T-helper 1 cell treated with Interleukin-12 subunit alpha and Interleukin-12 subunit beta and Interleukin-4 antibody, amounts not matched to agents 30 μg/mL and 1 μg/mL, for 36 hours (primary cell): Measurements from ENCODE around the gene MACO1.
A peak's percentile ranks its signal among the peaks of the same experiment; 100 is the strongest.

Experiments
- H3K27ac Mint-ChIP-seq: one replicate; pipeline ENCODE4 v1.8.0; 2021; ENCODE audit warnings: mild to moderate bottlenecking, mixed read lengths
- H3K27me3 Mint-ChIP-seq: one replicate; pipeline ENCODE4 v1.8.0; 2021; ENCODE audit warnings: low read depth, mixed read lengths
- H3K36me3 Mint-ChIP-seq: one replicate; pipeline ENCODE4 v1.8.0; 2021; ENCODE audit warnings: low read depth, mixed read lengths
- H3K4me1 Mint-ChIP-seq: one replicate; pipeline ENCODE4 v1.8.0; 2021; ENCODE audit warnings: low read depth, mixed read lengths
- H3K4me3 Mint-ChIP-seq: one replicate; pipeline ENCODE4 v1.8.0; 2021; ENCODE audit warnings: mild to moderate bottlenecking, moderate library complexity, mixed read lengths
- H3K9me3 Mint-ChIP-seq: one replicate; pipeline ENCODE4 v1.8.0; 2021; ENCODE audit warnings: mixed read lengths

Gene MACO1

DNA sequence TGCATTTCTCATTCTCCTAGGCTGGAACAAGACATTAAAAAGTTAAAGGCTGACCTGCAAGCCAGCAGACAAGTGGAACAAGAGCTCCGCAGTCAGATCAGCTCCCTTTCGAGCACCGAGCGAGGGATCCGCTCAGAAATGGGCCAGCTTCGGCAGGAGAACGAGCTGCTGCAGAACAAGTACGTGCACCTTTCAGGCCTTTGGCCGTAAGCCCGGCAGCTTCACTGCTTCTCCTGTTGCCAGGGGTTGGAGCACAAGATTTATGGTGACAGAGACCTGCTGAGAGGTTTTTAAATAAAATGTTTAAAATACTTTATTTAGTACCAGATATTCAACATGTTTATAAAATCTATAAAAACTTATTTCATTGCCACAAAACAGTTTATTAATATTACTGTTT, 53.4 kb downstream of the MACO1 start:
- no peaks in the 10 kb centered on the region for H3K9me3 Mint-ChIP-seq
- no peak overlapping the region for H3K27ac Mint-ChIP-seq
- peaks cover 7% of the 10 kb centered on the region for H3K4me1 Mint-ChIP-seq
- H3K4me3 Mint-ChIP-seq, result no peak overlapping the region
- no peaks in the 10 kb centered on the region for H3K27me3 Mint-ChIP-seq
- H3K36me3 Mint-ChIP-seq, result peaks cover 25% of the 10 kb centered on the region

- Mint-ChIP-seq H3K27ac (no peak overlapping the region), H3K4me1 (peaks cover 7% of the 10 kb centered on the region), H3K9me3 (no peaks in the 10 kb centered on the region), H3K27me3 (no peaks in the 10 kb centered on the region), H3K36me3 (peaks cover 30% of the 10 kb centered on the region), H3K4me3 (no peak overlapping the region)
Observed at GRCh38 chr1:25484533-25484932, 53.8 kb downstream of the MACO1 start.

GRCh38 chr1:25485536-25486411, 55.1 kb downstream of the MACO1 start:
- Mint-ChIP-seq H3K36me3 (peaks cover 37% of the 10 kb centered on the region), H3K27ac (no peak overlapping the region)

GRCh38 chr1:25486602-25487001, 55.9 kb downstream of the MACO1 start:
- Mint-ChIP-seq H3K4me3 (no peak overlapping the region), H3K4me1 (peaks cover 6% of the 10 kb centered on the region), H3K27me3 (no peaks in the 10 kb centered on the region), H3K27ac (no peak overlapping the region), H3K9me3 (no peaks in the 10 kb centered on the region), H3K36me3 (peaks cover 38% of the 10 kb centered on the region)

More at GRCh38 chr1:25485536-25486411, 55.1 kb downstream of the MACO1 start:
- Mint-ChIP-seq H3K4me3 (no peak overlapping the region), H3K27me3 (no peaks in the 10 kb centered on the region), H3K9me3 (no peaks in the 10 kb centered on the region), H3K4me1 (peaks cover 7% of the 10 kb centered on the region)

DNA sequence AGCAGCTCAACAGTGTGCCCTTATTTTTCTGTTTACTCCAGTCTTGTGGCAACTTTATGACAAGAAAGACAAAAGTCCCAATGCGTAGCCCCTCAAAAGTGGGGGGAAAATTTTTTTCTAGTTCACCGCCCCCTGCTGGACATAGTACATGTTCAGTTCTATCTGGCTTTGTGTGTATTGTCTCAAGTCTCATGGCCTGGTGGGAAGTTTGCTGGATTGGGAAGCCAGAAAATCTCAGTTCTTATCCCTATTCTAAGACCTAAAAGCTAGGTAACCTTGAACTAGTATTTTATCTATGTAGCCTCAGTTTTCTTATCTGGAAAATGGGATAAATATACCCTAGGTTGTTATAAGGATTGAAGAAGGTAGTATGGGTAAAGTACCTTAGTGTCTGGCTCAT, 56.9 kb downstream of the MACO1 start:
- no peaks in the 10 kb centered on the region for H3K4me1 Mint-ChIP-seq
- H3K4me3 Mint-ChIP-seq, result no peak overlapping the region
- no peaks in the 10 kb centered on the region for H3K9me3 Mint-ChIP-seq
- H3K36me3 Mint-ChIP-seq, result peaks cover 47% of the 10 kb centered on the region
- no peak overlapping the region for H3K27ac Mint-ChIP-seq
- H3K27me3 Mint-ChIP-seq, result no peaks in the 10 kb centered on the region

DNA sequence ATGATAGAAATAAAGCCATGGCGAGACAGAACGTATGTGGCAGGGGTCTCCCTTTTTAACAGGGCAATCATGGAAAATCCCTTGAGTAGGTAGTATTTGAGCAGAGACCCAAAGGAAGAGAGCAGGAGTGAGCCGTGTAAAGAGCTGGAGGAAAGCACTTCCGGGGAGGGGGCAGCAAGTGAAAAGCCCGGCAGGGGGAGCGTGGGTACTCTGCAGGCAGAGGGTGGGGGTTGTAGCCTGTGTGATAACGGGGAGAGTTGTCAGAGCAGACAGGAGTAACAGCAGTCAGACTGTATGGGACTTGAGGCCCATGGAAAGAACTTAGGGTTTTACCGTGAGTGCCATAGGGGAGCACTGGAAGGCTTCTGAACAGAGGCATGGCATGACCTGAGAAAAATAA, 61.6 kb downstream of the MACO1 start:
- H3K27ac Mint-ChIP-seq, result no peak overlapping the region
- peaks cover 3% of the 10 kb centered on the region for H3K4me1 Mint-ChIP-seq

DNA sequence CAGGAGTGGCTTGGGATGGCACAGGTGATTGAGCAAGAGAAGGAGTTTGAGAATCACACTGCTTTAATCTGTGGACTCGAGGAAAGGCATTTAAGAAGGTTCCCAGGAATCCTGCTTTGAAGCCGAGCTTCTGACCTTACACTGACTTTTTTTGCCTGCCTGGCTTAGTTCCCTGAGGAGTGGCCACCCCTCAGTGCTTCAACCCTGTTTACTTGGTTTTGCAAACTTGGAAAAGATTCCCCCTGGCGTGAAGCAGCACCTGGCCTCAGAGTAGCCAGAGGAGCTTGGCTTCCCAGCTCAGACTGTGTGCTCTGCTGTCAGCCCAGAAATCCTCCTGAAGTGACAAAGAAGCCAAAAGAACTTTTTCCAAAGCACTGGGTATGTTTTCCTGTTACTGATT, 64.3 kb downstream of the MACO1 start:
- Mint-ChIP-seq H3K27me3 (no peaks in the 10 kb centered on the region), H3K36me3 (peaks cover 32% of the 10 kb centered on the region), H3K4me3 (no peak overlapping the region), H3K9me3 (no peaks in the 10 kb centered on the region), H3K27ac (no peak overlapping the region), H3K4me1 (peaks cover 4% of the 10 kb centered on the region)

More for the DNA sequence above, 61.6 kb downstream of the MACO1 start:
- no peaks in the 10 kb centered on the region for H3K27me3 Mint-ChIP-seq
- no peaks in the 10 kb centered on the region for H3K9me3 Mint-ChIP-seq
- no peak overlapping the region for H3K4me3 Mint-ChIP-seq
- peaks cover 38% of the 10 kb centered on the region for H3K36me3 Mint-ChIP-seq

DNA sequence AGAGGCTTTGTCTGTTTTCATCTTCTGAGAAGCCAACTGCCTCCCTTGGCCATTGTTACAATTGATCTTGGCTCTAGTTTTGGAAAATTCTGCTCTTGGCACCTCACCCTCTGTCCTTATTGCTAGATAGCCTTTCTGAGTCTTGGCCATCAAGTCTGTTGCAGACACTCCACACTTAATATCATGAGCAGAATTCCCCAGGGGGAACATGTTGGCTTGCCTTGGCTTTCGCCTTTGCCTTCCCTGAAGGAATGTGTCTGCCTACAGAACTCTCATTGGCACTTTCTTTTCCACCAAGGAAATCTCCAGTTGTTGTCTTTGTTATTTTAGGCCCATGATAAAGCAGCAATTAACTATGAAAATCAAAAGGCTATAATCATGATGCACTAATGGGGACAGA, 70.0 kb downstream of the MACO1 start:
- Mint-ChIP-seq H3K4me3 (no peak overlapping the region), H3K4me1 (peaks cover 4% of the 10 kb centered on the region), H3K27me3 (no peaks in the 10 kb centered on the region), H3K36me3 (peaks cover 22% of the 10 kb centered on the region), H3K27ac (no peak overlapping the region), H3K9me3 (no peaks in the 10 kb centered on the region)

DNA sequence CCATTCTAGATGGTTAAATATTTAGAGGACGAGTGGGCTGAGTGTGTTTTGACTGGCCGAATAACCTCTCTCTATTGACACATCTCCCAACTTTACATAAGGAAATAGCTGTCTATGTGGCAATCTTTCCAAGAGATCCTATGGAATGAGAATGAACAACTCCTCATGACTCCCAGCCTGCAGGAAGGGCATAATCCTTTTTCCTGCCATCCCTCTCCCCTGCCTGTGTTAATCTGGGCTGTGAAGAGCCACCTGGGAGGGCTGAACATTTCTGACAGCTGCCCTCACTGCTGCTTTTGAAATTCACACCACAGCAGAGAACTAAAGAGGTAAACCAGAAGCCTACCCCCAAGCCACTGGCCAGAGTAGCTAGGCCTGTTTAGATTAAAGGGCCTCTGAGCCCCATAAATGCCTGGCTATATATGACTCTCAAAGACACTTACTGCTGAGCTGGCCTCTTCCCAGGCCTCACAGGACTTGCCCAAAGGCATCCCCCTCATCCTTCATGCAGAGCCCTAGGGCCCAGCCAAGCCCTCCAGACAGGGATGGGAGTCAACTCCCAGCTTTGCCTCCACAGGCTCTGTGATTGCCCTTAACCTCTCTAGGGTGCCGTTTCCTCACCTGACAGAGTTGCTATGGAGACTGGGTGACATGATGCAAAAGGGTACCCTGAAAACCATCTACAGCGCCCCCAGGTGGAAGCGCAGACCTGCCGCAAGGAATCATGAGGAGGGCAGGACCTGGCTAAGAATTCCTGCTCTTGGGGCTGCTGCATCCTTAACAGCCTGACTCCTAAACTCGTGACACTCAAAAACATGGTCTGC, 70.8 kb downstream of the MACO1 start:
- H3K36me3 Mint-ChIP-seq, result peaks cover 21% of the 10 kb centered on the region
- no peak overlapping the region for H3K4me3 Mint-ChIP-seq
- no peak overlapping the region for H3K27ac Mint-ChIP-seq
- no peaks in the 10 kb centered on the region for H3K27me3 Mint-ChIP-seq
- peaks cover 8% of the 10 kb centered on the region for H3K4me1 Mint-ChIP-seq
- no peaks in the 10 kb centered on the region for H3K9me3 Mint-ChIP-seq

DNA sequence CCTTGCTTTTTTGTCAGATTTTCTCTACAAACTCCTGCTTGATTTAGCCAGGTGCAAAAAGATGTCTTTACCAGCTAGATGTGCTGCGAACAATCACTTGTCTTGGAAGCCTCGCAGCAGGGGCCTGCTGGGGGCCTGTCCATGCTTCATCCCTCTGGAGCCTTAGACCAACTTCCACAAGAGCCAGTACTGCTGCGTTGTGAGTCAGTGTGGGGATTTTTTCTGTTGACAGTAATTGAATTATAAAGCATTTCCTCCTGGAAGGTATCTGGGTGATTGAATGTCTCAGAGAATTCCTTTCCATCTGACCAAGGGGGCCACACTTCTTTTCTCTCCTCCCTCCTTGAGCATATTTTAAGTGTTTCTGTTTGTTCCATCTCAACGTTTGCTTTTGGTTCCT, 72.3 kb downstream of the MACO1 start:
- H3K4me3 Mint-ChIP-seq, result no peak overlapping the region
- H3K4me1 Mint-ChIP-seq, result peaks cover 10% of the 10 kb centered on the region
- peaks cover 16% of the 10 kb centered on the region for H3K36me3 Mint-ChIP-seq
- peaks cover 4% of the 10 kb centered on the region for H3K27me3 Mint-ChIP-seq
- H3K27ac Mint-ChIP-seq, result no peak overlapping the region
- H3K9me3 Mint-ChIP-seq, result no peaks in the 10 kb centered on the region

- Mint-ChIP-seq H3K27ac (no peak overlapping the region), H3K4me1 (peaks cover 10% of the 10 kb centered on the region), H3K4me3 (no peak overlapping the region), H3K9me3 (no peaks in the 10 kb centered on the region), H3K36me3 (peaks cover 10% of the 10 kb centered on the region), H3K27me3 (peaks cover 4% of the 10 kb centered on the region)
Observed at GRCh38 chr1:25503551-25504426, 73.1 kb downstream of the MACO1 start.

- Mint-ChIP-seq H3K4me3 (no peak overlapping the region), H3K4me1 (peaks cover 10% of the 10 kb centered on the region), H3K9me3 (no peaks in the 10 kb centered on the region), H3K36me3 (peaks cover 10% of the 10 kb centered on the region), H3K27me3 (peaks cover 4% of the 10 kb centered on the region), H3K27ac (no peak overlapping the region)
Observed at GRCh38 chr1:25504706-25505595, 74.3 kb downstream of the MACO1 start.

GRCh38 chr1:25505656-25506385, 75.1 kb downstream of the MACO1 start:
- Mint-ChIP-seq H3K27ac (no peak overlapping the region), H3K9me3 (no peaks in the 10 kb centered on the region), H3K27me3 (peaks cover 4% of the 10 kb centered on the region), H3K4me3 (peak overlapping the region; percentile 29), H3K4me1 (peaks cover 10% of the 10 kb centered on the region), H3K36me3 (peaks cover 6% of the 10 kb centered on the region)
